Mesothelial cell of epicardium (in vitro differentiated cells): Measurements from ENCODE around the gene ANO2. TPM values are rescaled to one million over a fixed set of nuclear protein-coding genes. Genes with fewer than 3 reads are reported as not detected.
A peak's percentile ranks its signal among the peaks of the same experiment; 100 is the strongest.

Experiments
- DNase-seq, 2 experiments: peaks; one replicate each; pipeline ENCODE4 v3.0.0; 2021; ENCODE audit warnings: low spot score in 2 of 2; ENCODE audit not compliant: unreplicated experiment in 2 of 2
- H3K27ac Mint-ChIP-seq: 2 replicates; pipeline ENCODE4 v1.8.0; 2021; ENCODE audit warnings: mixed read lengths
- H3K27me3 Mint-ChIP-seq: 2 replicates; pipeline ENCODE4 v1.8.0; 2021; ENCODE audit warnings: low read depth, mixed read lengths
- H3K36me3 Mint-ChIP-seq: 2 replicates; pipeline ENCODE4 v1.8.0; 2021; ENCODE audit warnings: mixed read lengths
- H3K4me1 Mint-ChIP-seq: 2 replicates; pipeline ENCODE4 v1.8.0; 2021; ENCODE audit warnings: mixed read lengths
- H3K4me3 Mint-ChIP-seq: 2 replicates; pipeline ENCODE4 v1.8.0; 2021; ENCODE audit warnings: mild to moderate bottlenecking, moderate library complexity, mixed read lengths
- H3K9me3 Mint-ChIP-seq: 2 replicates; pipeline ENCODE4 v1.8.0; 2021; ENCODE audit warnings: mixed read lengths
- total RNA-seq: library from RNA; stranded (reverse); gene quantifications from 3 replicates; pipeline ENCODE4 v1.2.1, GENCODE V29; 2021
- TF ChIP-seq, protein P1 (sequence below): fragments of 200-600 bp; sonication (generic); IDR thresholded peaks from one replicate; pipeline ENCODE4 v1.5.0; 2021; ENCODE audit warnings: antibody characterized with exemption; ENCODE audit not compliant: unreplicated experiment

The ANO2 gene
- total RNA-seq, 1 donor from 2014 or later = 6.3 TPM

DNA sequence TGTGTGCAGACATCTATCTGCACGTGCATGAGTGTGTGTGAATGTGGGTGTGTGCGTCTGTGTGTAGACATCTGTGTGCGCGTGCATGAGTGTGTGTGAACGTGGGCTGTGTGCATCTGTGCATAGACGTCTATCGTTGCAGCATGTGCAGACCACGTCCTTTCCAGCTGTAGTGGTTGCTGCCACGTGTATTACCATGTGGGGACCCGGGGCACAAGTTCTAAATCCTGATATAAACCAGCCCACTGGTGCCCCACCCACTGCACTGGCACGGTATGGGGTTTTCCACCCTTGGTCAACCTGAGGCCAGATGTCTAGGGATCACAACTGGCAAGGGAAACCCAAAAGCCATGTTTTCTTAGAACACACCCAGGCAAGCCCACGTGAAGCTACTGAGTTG lies 197.0 kb downstream of the ANO2 start:
- no peak for DNase-seq
- H3K9me3 Mint-ChIP-seq = no peaks in the 10 kb centered on the region
- no peaks in the 10 kb centered on the region for H3K36me3 Mint-ChIP-seq
- no peak overlapping the region for H3K4me3 Mint-ChIP-seq
- no peaks in the 10 kb centered on the region for H3K4me1 Mint-ChIP-seq
- no peak overlapping the region for H3K27ac Mint-ChIP-seq
- peaks cover 11% of the 10 kb centered on the region for H3K27me3 Mint-ChIP-seq
- TF ChIP-seq, protein P1, sequence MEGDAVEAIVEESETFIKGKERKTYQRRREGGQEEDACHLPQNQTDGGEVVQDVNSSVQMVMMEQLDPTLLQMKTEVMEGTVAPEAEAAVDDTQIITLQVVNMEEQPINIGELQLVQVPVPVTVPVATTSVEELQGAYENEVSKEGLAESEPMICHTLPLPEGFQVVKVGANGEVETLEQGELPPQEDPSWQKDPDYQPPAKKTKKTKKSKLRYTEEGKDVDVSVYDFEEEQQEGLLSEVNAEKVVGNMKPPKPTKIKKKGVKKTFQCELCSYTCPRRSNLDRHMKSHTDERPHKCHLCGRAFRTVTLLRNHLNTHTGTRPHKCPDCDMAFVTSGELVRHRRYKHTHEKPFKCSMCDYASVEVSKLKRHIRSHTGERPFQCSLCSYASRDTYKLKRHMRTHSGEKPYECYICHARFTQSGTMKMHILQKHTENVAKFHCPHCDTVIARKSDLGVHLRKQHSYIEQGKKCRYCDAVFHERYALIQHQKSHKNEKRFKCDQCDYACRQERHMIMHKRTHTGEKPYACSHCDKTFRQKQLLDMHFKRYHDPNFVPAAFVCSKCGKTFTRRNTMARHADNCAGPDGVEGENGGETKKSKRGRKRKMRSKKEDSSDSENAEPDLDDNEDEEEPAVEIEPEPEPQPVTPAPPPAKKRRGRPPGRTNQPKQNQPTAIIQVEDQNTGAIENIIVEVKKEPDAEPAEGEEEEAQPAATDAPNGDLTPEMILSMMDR = no peak

DNA sequence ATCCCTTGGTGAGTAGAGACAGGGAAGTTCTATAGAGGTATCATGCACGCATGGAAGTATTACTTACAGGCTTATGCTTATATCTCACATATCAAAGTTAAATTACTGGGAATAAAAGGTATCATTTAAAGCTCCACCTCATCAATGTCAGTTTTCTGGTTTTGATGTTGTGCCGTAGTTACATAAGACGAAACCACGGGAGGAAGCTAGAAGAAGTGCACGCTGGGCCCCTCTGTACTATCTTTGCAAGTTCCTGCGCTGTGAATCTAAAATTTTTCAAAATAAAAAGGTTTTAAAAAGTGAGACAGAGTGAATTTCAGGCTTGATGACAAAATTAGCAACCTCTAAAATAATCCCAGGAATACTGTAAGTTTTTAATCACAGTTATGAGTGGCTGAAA lies 198.1 kb downstream of the ANO2 start:
- H3K27me3 Mint-ChIP-seq = peaks cover 3% of the 10 kb centered on the region
- TF ChIP-seq, protein P1 = no peak
- no peaks in the 10 kb centered on the region for H3K36me3 Mint-ChIP-seq
- no peak for DNase-seq
- H3K4me1 Mint-ChIP-seq = no peaks in the 10 kb centered on the region
- no peak overlapping the region for H3K27ac Mint-ChIP-seq
- no peak overlapping the region for H3K4me3 Mint-ChIP-seq
- no peaks in the 10 kb centered on the region for H3K9me3 Mint-ChIP-seq

DNA sequence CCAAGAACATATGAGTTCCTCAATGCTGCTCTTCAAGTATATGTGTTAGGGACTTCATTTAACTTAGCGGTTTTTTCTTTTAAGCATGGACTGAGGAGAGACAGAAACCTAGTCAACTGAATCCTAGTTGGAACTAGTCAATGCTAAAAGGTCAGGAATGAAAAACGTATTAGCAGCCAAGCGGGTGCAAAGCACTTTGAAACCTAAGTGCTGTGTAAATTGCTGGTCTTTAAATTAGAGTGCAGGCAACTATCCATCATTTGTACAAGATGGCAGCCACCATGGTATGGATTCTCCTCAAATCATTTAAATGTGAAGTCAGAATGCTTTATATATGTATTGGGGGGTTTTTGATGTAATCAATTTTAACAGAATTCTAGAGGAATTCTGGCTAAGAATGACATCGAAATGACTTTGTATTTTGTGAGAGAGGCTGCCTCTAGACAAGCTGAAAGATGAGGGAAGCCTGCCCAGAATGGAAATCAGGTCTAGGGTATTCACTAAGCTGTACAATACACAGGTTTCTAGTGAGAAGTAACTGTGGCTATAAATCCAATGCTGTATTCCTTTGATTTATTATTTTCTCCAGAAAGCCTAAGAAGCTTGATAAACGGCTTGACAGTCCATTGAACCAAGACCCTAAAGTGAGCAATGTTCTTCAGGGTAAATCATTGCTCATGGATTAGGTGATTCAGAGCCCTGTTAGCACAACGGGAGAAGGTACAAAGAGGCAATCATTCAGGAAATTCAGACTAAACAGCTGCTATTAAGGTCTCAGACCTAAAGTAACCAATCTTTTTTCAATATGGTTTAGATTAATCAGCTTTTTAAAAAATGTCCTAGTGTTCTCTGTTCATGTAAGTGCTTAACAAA lies 198.8 kb downstream of the ANO2 start:
- H3K9me3 Mint-ChIP-seq = no peaks in the 10 kb centered on the region
- H3K27ac Mint-ChIP-seq = no peak overlapping the region
- TF ChIP-seq, protein P1 = no peak
- H3K36me3 Mint-ChIP-seq = no peaks in the 10 kb centered on the region
- no peak for DNase-seq
- H3K4me3 Mint-ChIP-seq = no peak overlapping the region
- peaks cover 3% of the 10 kb centered on the region for H3K27me3 Mint-ChIP-seq
- no peaks in the 10 kb centered on the region for H3K4me1 Mint-ChIP-seq

DNA sequence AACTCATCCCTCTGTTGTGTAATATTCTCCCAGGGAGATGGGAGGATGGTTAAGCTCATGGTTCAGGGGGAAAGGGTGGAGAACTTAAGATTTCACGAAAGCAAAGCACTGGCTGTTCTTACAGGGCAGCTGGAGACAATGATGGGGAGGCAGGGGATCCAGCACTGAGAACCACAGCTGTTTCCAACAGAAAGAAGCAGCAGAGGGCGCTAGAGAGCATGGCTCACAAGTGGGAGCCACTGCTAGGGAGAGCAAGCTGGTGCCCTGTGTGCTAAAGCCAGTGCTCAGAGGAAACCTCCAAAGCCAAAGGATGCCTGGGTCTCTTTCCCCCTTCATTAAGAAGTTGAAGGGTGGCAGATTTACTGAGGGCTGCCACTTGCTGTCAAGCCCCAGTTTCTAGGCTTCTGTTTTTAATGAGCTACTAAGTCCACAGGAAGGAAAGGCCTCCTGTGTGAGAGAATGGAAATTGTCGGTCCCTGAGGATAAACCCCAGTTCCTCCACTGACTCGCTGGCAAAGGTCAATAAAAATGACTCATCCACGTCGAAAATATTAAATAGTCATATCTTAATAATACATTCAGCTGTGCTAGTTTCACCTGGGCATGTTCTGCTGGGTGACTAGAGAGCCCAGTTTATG lies 199.7 kb downstream of the ANO2 start:
- H3K36me3 Mint-ChIP-seq = no peaks in the 10 kb centered on the region
- H3K9me3 Mint-ChIP-seq = no peaks in the 10 kb centered on the region
- peaks cover 3% of the 10 kb centered on the region for H3K27me3 Mint-ChIP-seq
- no peak overlapping the region for H3K4me3 Mint-ChIP-seq
- H3K27ac Mint-ChIP-seq = no peak overlapping the region
- TF ChIP-seq, protein P1 = peak; percentile 70
- H3K4me1 Mint-ChIP-seq = no peaks in the 10 kb centered on the region
- peak; percentile 53 to 76 for DNase-seq

DNA sequence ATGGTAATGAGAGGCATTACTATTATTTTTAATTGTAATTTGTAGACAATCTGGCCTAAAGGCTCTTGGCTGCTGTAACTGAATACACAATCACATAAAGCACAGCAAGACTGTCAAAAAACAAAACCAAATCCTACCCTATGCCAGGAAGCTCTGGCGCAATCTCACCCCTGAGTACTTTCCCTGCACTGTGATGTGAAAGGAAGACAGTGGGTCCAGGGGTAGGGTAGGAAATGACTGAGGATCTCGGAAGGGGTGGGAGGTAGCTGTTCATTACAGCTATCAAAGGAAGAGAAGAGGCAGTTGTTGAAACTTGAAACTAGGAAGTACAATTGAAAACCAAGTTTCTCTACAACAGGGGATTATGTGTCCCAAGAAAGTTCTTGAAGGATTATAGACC lies 202.8 kb downstream of the ANO2 start:
- H3K36me3 Mint-ChIP-seq = no peaks in the 10 kb centered on the region
- no peaks in the 10 kb centered on the region for H3K9me3 Mint-ChIP-seq
- TF ChIP-seq, protein P1 = no peak
- no peak overlapping the region for H3K27ac Mint-ChIP-seq
- DNase-seq = no peak
- no peaks in the 10 kb centered on the region for H3K4me1 Mint-ChIP-seq
- H3K4me3 Mint-ChIP-seq = no peak overlapping the region
- peaks cover 3% of the 10 kb centered on the region for H3K27me3 Mint-ChIP-seq
